ENCODE results near the gene GABRQ.
"Not testable (repeated sequence)": the region's sequence is repeated elsewhere in the genome, so short reads cannot be mapped to it uniquely, and the experiment has no call there.

The GABRQ gene

GRCh38 chrX:152663086-152663485 is 25.4 kb downstream of the GABRQ start:
- DNase-seq, result no peak

GRCh38 chrX:152674135-152674534 is 36.4 kb downstream of the GABRQ start:
- no peak for DNase-seq

GRCh38 chrX:152674652-152675051 is 37.0 kb downstream of the GABRQ start:
- not testable (repeated sequence) for DNase-seq

- not testable (repeated sequence) for DNase-seq
Observed at GRCh38 chrX:152681012-152681411, 43.3 kb downstream of the GABRQ start.

- DNase-seq, result not testable (repeated sequence)
Observed at GRCh38 chrX:152697952-152698931, 60.5 kb downstream of the GABRQ start, which contains the start of gene MAGEA3. TSS of gene MAGEA3 (plus strand) at chrX:152698794. CDS start at chrX:152700833, 2,039 bp downstream.

- DNase-seq, result not testable (repeated sequence)
Observed at GRCh38 chrX:152700390-152700789, 62.7 kb downstream of the GABRQ start.

GRCh38 chrX:152706500-152706899 is 68.8 kb downstream of the GABRQ start:
- DNase-seq, result not testable (repeated sequence)
